HepG2 (cell line): ENCODE measurements around the gene ANKRD6. TPM values are rescaled to one million over a fixed set of nuclear protein-coding genes. Genes with fewer than 3 reads are reported as not detected.

Experiments used
- E2F2 ChIP-seq: sonication (generic); formaldehyde crosslinking; IDR thresholded peaks from 2 replicates; pipeline ENCODE4 v1.4.0; 2020; ENCODE audit warnings: missing genetic modification reagents, borderline replicate concordance
- EP300 ChIP-seq, 3 experiments: sonication (generic) in 1 of 3; formaldehyde crosslinking in 1 of 3; IDR thresholded peaks; 2 replicates each; pipeline versions ENCODE4 v1.5.1 to v1.6.1; 2011 to 2020; ENCODE audit warnings: low read depth in 2 of 3, low read length in 2 of 3, borderline replicate concordance in 1 of 3, improper control_type of control experiment in 1 of 3, mild to moderate bottlenecking in 1 of 3, missing genetic modification reagents in 1 of 3, moderate library complexity in 1 of 3
- FOXA3 ChIP-seq: IDR thresholded peaks from 2 replicates; pipeline ENCODE4 v1.6.1; 2016; ENCODE audit warnings: missing genetic modification reagents, missing compliant biosample characterization
- HMG20A ChIP-seq: IDR thresholded peaks from 2 replicates; pipeline ENCODE4 v1.6.1; 2016; ENCODE audit warnings: borderline replicate concordance
- IRX3 ChIP-seq: sonication (generic); formaldehyde crosslinking; IDR thresholded peaks from 2 replicates; pipeline ENCODE4 v1.8.1; 2023; ENCODE audit warnings: mild to moderate bottlenecking, low read depth, missing genetic modification reagents, borderline replicate concordance
- NCOA5 ChIP-seq: sonication (generic); formaldehyde crosslinking; IDR thresholded peaks from 2 replicates; pipeline ENCODE4 v1.4.0; 2020; ENCODE audit warnings: missing genetic modification reagents
- NR0B2 ChIP-seq: sonication (generic); formaldehyde crosslinking; IDR thresholded peaks from 2 replicates; pipeline ENCODE4 v1.4.0; 2020; ENCODE audit warnings: mild to moderate bottlenecking, missing genetic modification reagents
- NR2C2 ChIP-seq: sonication (generic); formaldehyde crosslinking; IDR thresholded peaks from 2 replicates; pipeline ENCODE4 v1.4.0; 2020; ENCODE audit warnings: missing genetic modification reagents, mild to moderate bottlenecking, moderate library complexity, borderline replicate concordance
- PLSCR1 ChIP-seq: sonication (generic); formaldehyde crosslinking; IDR thresholded peaks from 2 replicates; pipeline ENCODE4 v1.5.0; 2020; ENCODE audit warnings: missing genetic modification reagents, mild to moderate bottlenecking, borderline replicate concordance
- U2AF1 ChIP-seq: fragments of 200-400 bp; formaldehyde crosslinking; optimal IDR thresholded peaks from 2 replicates; pipeline ENCODE3; 2017; ENCODE audit warnings: mild to moderate bottlenecking, low read depth, low read length
- YEATS2 ChIP-seq: sonication (generic); formaldehyde crosslinking; IDR thresholded peaks from 2 replicates; pipeline ENCODE4 v1.4.0; 2020; ENCODE audit warnings: missing genetic modification reagents, borderline replicate concordance
- ZBTB4 ChIP-seq: sonication (generic); formaldehyde crosslinking; IDR thresholded peaks from 2 replicates; pipeline ENCODE4 v1.4.0; 2020; ENCODE audit warnings: missing genetic modification reagents, mild to moderate bottlenecking, borderline replicate concordance
- ZFP82 ChIP-seq: sonication (generic); formaldehyde crosslinking; IDR thresholded peaks from 2 replicates; pipeline ENCODE4 v1.5.1; 2020; ENCODE audit warnings: mild to moderate bottlenecking, missing genetic modification reagents, borderline replicate concordance
- ZNF337 ChIP-seq: sonication (generic); formaldehyde crosslinking; IDR thresholded peaks from 2 replicates; pipeline ENCODE4 v1.5.1; 2020; ENCODE audit warnings: missing genetic modification reagents, low read depth, mild to moderate bottlenecking, borderline replicate concordance
- ZNF430 ChIP-seq: sonication (generic); formaldehyde crosslinking; IDR thresholded peaks from 2 replicates; pipeline ENCODE4 v1.9.0; 2021; ENCODE audit warnings: mild to moderate bottlenecking, missing genetic modification reagents
- ZNF609 ChIP-seq: sonication (generic); formaldehyde crosslinking; IDR thresholded peaks from 2 replicates; pipeline ENCODE4 v1.4.0; 2020; ENCODE audit warnings: mild to moderate bottlenecking, missing genetic modification reagents, borderline replicate concordance
- polyA plus RNA-seq, 8 experiments: library from polyadenylated mRNA; depleted of rRNA in 3 of 8; stranded (reverse) in 7 of 8; unstranded in 1 of 8; fragments of >200 nt; fragmentation: Illumina TruSeq in 4 of 8; extraction: Trizol in 4 of 8; gene quantifications; 2 replicates each; pipeline versions ENCODE4 v1.2.1 to v1.2.3, GENCODE V29; 2011 to 2016; ENCODE audit warnings: low read depth in 4 of 8, missing spikeins in 1 of 8, mixed read lengths in 1 of 8; ENCODE audit not compliant: insufficient read depth in 1 of 8
- total RNA-seq, 5 experiments: library from RNA; depleted of rRNA; stranded (reverse); fragments of >200 nt; fragmentation: Illumina TruSeq; extraction: Trizol; gene quantifications; 2 replicates each; pipeline ENCODE4 v1.2.3, GENCODE V29; 2016; ENCODE audit warnings: low read depth in 1 of 5

Gene ANKRD6
- total and polyA plus RNA-seq, 2 of the 13 experiments (the other 11 are each of a cell fraction or from before 2014, with no cell fraction given) = 0.18 to 0.36 TPM

- peak; percentile 42; the same call in 1 of the 2 replicates for TF ChIP-seq ZNF609 (CRISPR knock-in tag)
- TF ChIP-seq ZNF337 (CRISPR knock-in tag) = no peak
- TF ChIP-seq PLSCR1 = no peak
- TF ChIP-seq ZBTB4 (CRISPR knock-in tag) = no peak
- no peak for TF ChIP-seq IRX3 (CRISPR knock-in tag)
- peak in 1 of 2 experiments; percentile 45; a peak in 1 of 4 replicates for TF ChIP-seq EP300 (IDR thresholded peaks at IDR 0.05; ENCODE audit: low read depth in 2 of 2, low read length in 2 of 2)
- 0 out of 2 replicates have a peak, but pooled peaks have one; percentile 17 for TF ChIP-seq EP300 (CRISPR knock-in tag; IDR thresholded peaks at IDR 0.05; ENCODE audit: borderline replicate concordance)
- TF ChIP-seq ZFP82 (CRISPR knock-in tag) = no peak
- TF ChIP-seq NR2C2 (CRISPR knock-in tag) = peak; percentile 38; the same call in 1 of the 2 replicates
- TF ChIP-seq NCOA5 = no peak
- peak; percentile 73 for TF ChIP-seq FOXA3
- no peak for TF ChIP-seq YEATS2 (CRISPR knock-in tag)
- TF ChIP-seq E2F2 (CRISPR knock-in tag) = no peak
- TF ChIP-seq HMG20A = no peak
- no peak for TF ChIP-seq U2AF1
- no peak for TF ChIP-seq NR0B2 (CRISPR knock-in tag)
- TF ChIP-seq ZNF430 (CRISPR knock-in tag) = peak; percentile 64
Measured at GRCh38 chr6:89567630-89568390, 134.9 kb downstream of the ANKRD6 start (continued).
